ENCODE results near the gene CYFIP2. TPM values are rescaled to one million over a fixed set of nuclear protein-coding genes. Genes with fewer than 3 reads are reported as not detected.

The CYFIP2 gene
- total RNA-seq, 1 donor from 2014 or later = 26.7 TPM

Other genes with a start within 250 kb of the CYFIP2 start
- 0.15 TPM in 1 of 2 replicates, not detected in the other for gene HAVCR1, start 207.0 kb upstream of the CYFIP2 start, total RNA-seq
- gene HAVCR2, start 157.1 kb upstream of the CYFIP2 start, total RNA-seq = not detected in 2 replicates
- gene MED7, start 123.3 kb upstream of the CYFIP2 start, total RNA-seq = 7.2 and 9.7 TPM in 2 replicates
- gene GARIN3, start 99.9 kb upstream of the CYFIP2 start, total RNA-seq = not detected in 2 replicates
- not detected in 2 replicates for gene ITK, start 85.3 kb upstream of the CYFIP2 start, total RNA-seq
- 0.44 and 0.64 TPM in 2 replicates for gene NIPAL4, start 194.1 kb downstream of the CYFIP2 start, total RNA-seq